Neural cell (in vitro differentiated cells): ENCODE measurements around the gene TMEM94.

ENCODE experiments used
- CTCF ChIP-seq: fragments of 450-650 bp; IDR thresholded peaks from 2 replicates; pipeline ENCODE4 v1.5.1; 2014; ENCODE audit warnings: antibody characterized with exemption, mild to moderate bottlenecking, moderate library complexity; ENCODE audit not compliant: poor library complexity, severe bottlenecking
- EP300 ChIP-seq: fragments of 450-650 bp; conservative IDR thresholded peaks from 2 replicates; pipeline ENCODE4 v1.6.1; 2014; ENCODE audit warnings: antibody characterized with exemption, mild to moderate bottlenecking, moderate library complexity; ENCODE audit not compliant: poor library complexity, severe bottlenecking
- EZH2 ChIP-seq: fragments of 200-600, 300-800 bp; shearing (Covaris generic), sonication (generic); IDR thresholded peaks from 2 replicates; pipeline ENCODE4 v1.6.1; 2014; ENCODE audit warnings: antibody characterized with exemption, low read length, borderline replicate concordance, mild to moderate bottlenecking; ENCODE audit not compliant: insufficient read depth, poor library complexity, severe bottlenecking
- POLR2AphosphoS5 ChIP-seq: IDR thresholded peaks from 2 replicates; pipeline ENCODE4 v1.6.1; 2012
- RAD21 ChIP-seq: fragments of 450-650 bp; conservative IDR thresholded peaks from 2 replicates; pipeline ENCODE4 v1.6.1; 2014; ENCODE audit warnings: antibody characterized with exemption, mild to moderate bottlenecking, moderate library complexity

DNA sequence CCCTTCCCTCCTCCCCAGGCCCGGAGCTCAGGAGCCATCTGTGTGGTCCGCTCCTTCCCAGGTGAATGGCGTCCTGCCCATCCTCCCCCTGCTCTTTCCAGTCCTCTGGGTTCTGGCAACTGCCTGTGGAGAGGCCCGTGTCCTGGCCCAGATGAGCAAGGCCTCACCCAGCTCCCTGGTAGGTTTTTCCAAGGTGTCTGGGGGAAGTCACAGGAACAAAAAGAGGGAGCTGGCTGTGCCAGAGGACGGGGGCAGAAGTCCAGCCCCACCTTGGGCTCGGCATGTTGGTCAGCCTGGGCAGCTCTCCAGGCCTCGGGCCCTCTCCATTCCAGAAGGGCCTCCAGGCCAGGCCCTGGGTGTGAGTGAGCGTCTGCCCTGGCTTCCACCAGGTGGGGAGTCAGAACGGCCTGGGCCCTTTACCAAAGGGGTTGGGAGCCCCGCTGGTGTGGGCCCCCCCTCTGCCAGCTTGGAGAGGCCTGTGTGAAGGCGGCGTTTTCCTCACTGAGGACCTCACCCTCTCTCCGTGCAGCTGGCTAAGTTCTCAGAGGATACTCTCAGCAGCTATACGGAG lies 33.8 kb downstream of the TMEM94 start:
- TF ChIP-seq POLR2AphosphoS5 = no peak
- TF ChIP-seq CTCF = no peak
- no peak for TF ChIP-seq RAD21
- no peak for TF ChIP-seq EP300
- TF ChIP-seq EZH2 = no peak
